ENCODE results near the gene ANK2.
A peak's percentile ranks its signal among the peaks of the same experiment; 100 is the strongest.
"Not testable (repeated sequence)": the region's sequence is repeated elsewhere in the genome, so short reads cannot be mapped to it uniquely, and the experiment has no call there.

The ANK2 gene

DNA sequence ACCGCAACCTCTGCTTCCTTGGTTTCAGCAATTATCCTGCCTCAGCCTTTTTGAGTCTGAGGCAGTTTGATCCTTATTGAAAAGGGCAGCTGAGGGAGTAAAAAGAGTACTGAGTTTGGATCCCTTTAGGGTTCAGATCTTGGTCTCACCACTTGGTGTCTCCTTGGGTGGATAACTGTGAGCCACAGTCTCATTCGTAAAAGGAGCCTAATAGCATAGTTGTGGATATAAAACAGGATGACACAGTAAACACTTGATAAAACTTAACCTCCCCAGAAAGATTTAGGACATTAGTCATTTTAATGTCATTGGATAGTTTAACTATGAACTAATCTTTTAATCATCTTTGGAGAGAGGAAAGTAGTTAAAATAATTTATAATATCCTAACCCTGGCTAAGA, 173.0 kb downstream of the ANK2 start:
- no peak for DNase-seq

DNA sequence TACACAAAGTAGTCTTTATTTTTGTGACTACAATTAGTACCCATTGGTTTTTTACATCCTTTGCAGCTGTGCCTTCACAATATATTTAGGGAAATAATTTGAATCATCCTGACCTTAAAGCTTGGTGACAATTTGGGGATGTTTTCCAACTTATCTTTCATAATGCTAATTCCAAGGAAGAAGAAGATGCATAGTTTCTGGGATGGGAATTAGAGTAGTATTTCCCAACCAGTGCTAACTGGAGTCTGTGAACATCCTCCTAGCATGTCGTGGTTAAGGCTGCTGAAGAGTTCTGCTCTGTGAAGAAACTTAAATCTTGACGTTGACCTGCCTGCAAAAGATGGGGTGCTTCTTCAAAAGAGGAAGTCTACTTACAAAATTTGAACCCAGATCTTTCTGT, 173.5 kb downstream of the ANK2 start:
- no peak for DNase-seq

DNA sequence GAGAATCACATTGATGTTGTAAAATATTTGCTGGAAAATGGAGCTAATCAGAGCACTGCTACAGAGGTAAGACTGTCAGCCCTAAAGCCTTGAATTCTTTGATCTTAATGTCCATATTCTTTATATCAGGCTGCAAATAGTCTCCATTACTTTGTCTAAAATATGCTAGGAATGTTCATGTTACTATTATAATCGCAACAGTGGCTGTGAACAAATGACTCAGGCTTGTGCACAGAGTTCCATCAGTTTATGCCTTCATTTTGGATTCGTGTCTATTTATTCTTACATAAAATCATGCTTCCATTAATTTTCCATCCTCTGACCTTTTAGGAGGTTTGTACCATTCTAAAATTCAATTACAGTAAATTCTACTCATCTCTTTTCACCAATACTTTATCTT, 182.7 kb downstream of the ANK2 start:
- DNase-seq = no peak

DNA sequence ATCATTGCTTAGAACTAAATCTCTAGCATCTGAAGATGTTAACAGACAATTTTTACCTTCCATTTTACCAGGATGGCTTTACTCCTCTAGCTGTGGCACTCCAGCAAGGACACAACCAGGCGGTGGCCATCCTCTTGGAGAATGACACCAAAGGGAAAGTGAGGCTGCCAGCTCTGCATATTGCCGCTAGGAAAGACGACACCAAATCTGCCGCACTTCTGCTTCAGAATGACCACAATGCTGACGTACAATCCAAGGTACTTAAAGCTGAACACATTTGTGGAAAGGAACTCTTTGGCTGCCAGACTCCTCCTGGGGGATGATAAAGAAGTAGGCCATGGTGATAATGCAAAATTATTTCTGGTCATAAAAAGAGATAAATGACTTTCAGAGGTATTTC, 187.5 kb downstream of the ANK2 start:
- no peak for DNase-seq

DNA sequence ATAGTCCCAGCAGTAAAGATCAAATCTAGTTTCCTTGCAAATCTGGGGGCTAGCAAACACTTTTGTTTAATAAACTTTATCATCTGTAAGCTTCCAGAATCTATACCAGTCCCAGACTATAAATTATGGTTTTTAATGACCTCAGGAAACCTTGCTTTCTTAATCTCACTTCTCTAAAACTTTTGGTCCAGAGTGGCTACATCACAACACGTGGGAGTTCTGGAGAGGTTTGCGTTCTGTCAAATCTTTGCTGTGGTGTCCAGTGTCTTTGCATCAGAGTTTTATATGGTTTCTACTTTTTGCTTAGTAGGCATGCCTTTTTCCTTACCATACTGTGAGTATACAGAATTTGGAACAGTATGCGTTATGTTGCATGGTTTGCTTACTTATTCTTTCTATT, 193.9 kb downstream of the ANK2 start:
- DNase-seq = no peak

DNA sequence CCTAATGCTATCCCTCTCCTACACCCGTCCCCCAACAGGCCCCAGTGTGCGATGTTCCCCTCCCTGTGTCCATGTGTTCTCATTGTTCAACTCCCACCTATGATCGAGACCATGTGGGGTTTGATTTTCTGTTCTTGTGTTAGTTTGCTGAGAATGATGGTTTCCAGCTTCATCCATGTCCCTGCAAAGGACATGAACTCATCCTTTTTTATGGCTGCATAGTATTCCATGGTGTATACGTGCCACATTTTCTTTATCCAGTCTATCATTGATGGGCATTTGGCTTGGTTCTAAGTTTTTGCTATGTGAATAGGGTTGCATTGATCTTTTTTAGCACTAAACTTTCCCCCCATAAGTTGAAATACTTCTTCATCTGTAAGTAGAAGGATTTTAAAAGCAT, 195.3 kb downstream of the ANK2 start:
- DNase-seq = not testable (repeated sequence)

DNA sequence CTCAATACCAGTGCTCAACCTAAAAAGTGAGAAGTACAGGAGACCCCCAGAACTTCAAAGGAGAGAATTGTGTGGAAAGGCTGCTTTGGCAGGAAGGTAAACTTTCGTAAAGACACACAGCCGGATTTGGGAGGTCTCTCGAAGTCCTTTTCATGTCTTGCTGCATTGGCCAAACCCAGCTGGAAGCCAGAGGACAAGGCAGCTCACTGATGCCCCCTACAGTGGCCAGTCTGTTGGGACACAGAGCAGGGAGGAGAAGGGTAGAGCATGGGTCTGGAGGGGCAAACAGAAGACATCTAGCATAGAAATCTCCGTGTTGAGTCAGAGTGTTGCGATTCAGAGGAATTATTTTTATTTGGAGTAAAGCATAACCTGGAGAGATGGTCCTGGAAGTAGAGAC, 198.9 kb downstream of the ANK2 start:
- DNase-seq = no peak

DNA sequence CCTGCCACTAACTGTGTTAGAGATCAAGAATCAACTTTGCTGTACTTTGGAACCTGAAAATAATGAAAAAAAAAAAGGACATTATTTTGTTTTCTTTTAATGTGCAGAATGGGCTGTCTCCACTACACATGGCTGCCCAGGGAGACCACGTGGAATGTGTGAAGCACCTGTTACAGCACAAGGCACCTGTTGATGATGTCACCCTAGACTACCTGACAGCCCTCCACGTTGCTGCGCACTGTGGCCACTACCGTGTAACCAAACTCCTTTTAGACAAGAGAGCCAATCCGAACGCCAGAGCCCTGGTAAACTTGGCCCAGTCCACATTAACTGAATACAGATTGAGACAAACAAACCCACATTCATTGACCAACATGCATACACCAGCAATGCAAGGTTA, 206.2 kb downstream of the ANK2 start:
- DNase-seq = no peak

DNA sequence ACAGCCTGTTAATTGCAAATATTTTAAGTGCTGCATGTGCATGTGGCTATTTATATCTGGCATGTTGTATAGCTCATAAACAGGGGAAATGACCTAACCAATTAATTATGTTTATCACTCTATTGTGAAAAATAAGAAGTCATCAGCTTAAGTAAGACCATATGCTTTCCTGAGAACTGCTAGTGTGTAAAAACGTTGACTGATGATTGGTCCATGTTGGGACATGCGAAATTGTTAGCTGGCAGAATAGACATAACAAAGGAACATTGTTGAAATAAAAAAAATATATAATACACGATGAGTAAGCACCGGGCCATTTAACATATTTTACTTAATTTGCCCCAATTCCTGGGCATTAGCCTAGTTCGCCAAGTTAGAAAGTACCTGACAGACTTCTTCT, 207.5 kb downstream of the ANK2 start:
- DNase-seq = no peak

DNA sequence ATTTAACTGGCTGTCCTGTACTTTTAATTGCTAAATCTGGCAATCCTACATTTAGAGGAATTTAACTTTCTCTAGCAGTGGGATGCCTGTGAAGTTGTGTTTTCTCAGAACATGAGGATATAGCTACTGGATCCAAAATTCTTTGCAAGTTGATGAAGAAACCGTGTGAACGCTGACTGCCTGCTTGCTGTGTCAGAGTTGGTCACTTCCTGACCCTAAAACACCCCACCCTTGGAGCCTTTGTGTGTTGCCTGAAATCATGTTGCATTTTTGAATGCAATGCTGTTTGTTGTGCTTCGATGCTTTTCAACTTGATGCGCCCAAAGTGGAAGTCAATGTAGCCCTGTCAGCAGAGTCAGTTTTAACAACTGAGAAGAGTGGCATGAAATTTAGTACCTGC, 211.2 kb downstream of the ANK2 start:
- no peak for DNase-seq

DNA sequence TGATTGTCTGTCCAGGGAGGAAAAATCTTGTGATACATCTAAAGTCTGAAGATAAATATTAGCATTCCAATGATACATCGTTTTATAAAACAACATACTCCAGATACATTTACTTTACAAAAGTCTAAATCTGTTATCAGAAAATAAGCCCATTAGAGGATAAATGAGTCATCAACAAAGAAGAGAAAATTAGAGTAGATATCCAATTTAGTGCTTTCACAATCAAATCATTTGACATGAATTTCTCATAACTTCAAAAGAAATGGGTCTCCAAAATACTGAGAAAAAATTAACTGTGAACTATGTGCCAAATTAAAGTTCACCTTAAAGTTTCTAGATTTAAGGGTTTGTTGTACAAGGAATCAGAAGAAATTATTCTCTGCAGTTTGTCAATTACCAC, 213.8 kb downstream of the ANK2 start:
- DNase-seq = no peak

DNA sequence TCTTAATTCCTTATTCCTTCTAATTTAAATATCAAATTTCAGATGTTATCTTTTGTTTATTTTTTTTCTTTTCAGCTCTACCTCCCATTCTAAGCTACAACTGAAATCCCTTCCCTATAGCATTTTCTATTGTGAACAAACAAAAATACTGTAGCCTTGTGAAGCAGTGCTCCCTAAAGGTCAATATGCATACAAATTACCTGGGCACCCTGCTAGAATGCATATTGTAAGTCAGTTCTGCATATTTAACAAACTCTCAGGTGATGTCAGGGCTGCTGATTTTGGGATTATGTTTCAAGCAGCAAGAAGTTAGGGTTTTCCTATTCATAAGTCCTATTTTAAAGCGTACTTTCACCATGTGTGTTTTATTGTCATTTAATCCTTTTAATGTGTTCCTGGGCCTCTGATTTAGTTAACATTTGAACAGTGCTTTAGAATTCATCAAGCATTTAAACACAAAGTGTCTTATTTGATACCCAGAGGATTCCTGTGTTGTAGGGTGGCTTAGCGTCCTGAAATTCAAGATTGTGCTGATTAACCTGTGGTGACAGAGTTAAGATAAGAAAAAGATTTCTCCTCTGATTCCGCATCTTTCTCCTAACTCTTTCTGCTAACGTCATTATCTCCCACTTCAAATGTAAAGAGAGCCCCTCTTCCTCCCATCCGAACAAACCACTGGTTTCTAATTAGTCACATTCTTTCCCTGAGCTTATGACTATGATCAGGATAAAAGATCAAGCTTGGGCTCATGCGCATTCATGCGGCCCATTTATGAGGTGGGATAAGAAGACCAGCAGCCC, 221.3 kb downstream of the ANK2 start:
- DNase-seq = no peak

DNA sequence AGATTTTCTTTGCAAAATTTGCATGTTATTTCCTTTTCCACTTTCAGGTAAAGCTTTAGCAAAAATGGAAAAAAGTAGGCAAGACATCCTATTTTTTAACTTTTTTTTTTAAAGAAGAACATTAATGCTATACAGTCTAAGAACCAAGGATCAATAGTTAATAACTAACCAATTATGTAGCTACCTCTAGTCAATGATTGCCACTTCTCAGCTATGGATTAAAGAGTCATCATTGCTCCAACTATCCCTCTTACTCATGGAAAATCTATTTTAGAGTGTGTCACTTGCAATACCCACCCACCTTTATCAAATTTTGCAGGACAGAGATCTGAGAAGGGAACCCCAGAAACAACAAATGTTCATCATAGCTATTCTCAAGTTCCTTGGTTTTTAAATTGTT, 223.1 kb downstream of the ANK2 start:
- no peak for DNase-seq

DNA sequence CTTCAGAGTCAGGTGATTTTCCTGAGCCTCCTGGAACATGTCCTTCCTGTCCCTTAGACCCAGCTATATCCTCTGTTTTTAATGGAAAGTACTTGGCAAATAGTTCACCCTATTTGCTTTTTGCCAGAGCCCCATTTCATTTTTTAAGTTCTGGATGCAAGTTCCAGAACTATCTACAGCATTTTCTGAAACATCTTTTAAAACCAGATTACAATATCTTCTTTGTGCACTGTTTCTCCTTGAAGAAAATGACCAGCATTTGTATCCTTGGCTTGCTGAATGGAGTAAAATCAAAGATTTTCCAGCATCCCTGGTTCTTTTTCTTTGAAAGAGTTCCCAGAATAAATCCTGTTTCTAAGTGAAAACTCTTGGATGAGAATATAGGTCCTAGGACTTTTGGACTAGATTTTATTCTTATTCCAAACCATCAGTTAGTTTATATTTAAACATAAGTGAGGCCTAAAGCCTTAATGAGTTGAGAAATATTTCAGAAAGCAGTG, 224.3 kb downstream of the ANK2 start:
- DNase-seq = no peak

DNA sequence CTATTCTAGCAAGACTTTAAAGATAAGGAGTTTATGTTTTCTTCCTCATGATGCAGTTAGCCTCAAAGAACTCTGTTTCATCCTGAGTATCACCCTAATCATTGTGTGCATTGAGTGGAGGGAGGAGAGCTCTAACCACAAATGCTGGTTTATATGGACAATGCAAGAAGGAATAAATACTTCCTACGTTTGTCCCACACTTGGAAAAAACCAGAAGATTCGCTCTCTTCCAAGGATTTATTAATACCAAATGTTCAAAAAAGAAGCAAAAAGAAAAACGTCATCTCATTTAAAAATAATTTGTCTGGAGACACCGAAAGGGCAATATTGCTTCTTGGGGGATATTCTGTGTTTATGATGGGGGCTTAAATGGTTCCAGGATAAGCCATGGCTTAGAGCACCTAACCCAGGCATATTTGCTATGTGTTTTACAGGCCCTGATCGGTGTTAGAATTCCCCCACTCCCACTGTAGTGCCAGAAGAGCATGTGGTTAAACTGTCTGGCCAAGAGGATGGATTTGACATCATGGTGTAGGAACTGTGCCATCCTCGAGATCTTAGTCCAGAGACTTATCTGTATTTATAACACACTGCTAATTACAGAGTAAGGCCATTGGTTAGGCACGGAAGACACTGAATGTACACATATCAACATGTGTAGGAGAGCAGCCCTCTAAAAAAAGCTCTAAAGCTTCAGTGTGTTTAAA, 227.2 kb downstream of the ANK2 start:
- no peak for DNase-seq

DNA sequence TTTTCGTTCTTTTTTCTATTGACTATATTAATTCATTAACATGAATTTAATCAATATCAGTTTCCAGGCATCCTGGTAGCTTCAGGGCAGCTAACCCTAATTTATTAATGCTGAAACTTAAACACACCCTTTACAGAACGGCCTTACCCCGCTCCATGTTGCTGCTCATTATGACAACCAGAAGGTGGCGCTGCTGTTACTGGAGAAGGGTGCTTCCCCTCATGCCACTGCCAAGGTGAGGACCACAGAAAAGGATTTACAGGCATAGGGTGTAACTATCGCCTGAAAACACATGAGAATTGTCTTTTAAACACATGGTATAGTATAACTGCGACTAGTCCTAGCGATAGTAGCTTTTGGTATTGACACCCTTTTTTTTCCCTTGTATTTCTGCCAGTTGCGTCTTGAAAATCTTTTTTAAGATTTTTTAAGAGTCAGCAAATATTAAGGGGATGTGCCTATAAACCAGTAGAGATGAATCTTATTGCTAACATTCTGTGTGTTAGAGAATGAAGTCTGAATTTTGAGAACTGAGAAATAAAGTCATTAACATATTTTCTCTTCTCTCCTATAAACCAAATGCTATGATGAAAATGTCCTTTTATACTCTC, 229.0 kb downstream of the ANK2 start:
- DNase-seq = peak; percentile 3 to 43

DNA sequence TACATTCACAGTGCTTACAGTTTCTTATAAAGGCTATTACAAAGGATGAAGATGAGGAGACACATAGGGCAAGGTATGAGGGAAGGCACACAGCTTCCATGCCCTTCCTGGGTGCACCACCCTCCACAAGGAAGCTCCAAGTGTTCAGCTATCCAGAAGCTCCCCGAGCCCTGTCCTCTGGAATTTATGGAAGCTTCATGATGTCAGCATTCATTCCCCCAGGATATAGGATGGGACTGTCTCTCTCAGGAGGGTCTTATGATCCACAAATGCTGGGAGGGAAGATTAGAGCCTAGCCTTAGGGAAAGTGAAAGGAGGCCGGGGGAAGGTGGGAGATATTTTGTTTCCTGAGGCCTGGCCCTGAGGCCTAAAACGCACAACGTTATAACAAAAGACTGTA, 236.0 kb downstream of the ANK2 start:
- no peak for DNase-seq

DNA sequence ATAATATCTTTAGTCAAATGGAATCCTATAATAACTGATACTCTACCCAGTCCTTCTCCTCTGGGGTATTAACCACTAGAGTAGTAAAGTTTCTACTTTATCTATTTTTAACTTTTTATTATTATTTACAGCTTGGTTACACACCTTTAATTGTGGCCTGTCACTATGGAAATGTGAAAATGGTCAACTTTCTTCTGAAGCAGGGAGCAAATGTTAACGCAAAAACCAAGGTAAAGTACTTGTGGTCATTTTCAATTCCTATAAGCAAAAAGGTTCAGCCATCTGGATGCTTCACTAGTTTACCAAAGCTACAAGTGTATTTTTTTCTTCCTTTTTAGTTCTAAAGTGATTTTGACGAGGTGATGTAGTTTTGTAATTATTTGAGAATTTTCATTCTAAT, 238.8 kb downstream of the ANK2 start:
- no peak for DNase-seq

DNA sequence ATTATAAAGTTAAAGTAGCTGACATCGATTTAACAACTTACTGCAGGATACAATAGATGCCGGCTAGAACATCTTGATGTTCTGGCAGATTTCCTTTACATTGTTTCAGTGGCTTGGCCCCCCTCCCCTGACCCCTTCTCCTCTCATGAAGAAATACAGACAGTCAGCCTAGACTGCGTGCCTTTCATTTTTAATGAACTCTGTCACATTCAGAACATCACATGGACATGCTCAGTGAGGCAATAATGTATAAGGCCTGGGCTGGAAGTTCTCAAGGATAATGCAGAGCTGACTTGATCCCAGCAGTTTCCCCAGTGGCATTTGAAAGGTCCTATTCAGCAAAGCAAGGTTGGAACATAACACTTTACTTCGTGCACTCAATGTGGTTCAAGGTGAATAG, 239.2 kb downstream of the ANK2 start:
- no peak for DNase-seq

DNA sequence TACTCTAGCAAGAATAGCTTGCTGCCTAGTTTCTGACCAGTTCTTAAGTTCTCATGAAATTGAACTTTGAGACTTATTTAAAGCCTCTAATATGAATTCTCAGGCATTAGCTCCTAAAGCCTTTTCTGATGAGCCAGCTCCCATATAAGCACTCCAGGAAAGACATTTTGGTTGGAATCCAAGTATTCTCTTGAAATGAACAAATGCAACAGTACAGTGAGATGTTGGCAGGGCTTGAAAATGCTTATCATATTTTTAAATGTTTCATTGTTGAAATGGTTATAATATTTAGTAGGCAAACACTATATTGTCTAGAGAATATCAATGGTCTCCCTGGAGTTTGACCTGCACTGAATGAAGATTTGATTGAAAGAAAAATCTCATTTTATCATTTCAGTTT, 240.3 kb downstream of the ANK2 start:
- no peak for DNase-seq

DNA sequence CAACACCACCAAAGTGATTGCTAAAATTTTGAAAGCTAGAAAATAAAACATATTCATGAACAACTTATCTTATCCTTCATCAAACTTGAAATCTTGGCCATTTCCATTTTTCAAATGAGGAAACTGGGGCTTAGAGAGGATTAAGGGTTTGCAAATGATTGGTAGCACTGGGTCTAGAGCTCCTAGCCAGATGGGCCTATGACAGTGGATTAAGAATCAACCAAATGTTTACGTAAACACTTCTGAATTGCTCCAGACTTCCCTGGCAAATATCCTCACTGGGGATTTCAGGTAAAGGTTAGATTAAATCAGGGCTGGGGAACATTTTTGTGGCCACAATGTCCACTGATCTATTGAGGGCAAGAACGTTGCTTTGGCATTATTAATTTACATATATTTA, 241.2 kb downstream of the ANK2 start:
- DNase-seq = no peak

DNA sequence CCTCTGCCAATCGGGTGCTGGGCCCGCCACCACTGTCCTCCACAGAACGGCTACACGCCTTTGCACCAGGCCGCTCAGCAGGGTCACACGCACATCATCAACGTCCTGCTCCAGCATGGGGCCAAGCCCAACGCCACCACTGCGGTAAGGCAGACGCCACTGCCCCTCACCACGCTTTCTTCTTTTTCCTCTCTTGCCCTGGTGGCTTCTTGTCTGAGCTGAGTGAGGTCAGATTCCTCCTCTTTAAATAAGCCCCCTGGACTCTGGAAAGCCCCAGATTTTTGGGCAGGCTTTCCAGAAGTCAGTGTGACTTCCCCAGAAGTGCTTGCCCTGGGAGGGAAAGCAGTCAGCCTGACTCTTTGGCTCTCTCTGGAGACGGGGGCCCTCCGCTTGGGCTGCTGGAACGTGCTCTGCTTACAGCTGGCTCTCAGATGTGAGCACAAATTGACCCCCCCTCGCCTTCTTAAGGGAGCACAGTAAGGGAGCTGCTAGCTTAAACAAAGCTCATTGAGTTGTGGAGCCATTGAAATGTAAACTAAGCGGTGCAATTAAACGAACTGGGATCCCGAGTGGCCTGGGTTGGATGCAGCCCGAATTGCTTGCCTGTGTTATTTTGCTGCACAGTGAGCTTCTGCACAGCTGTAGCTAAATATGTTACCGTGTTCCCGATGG, 243.1 kb downstream of the ANK2 start:
- no peak for DNase-seq

DNA sequence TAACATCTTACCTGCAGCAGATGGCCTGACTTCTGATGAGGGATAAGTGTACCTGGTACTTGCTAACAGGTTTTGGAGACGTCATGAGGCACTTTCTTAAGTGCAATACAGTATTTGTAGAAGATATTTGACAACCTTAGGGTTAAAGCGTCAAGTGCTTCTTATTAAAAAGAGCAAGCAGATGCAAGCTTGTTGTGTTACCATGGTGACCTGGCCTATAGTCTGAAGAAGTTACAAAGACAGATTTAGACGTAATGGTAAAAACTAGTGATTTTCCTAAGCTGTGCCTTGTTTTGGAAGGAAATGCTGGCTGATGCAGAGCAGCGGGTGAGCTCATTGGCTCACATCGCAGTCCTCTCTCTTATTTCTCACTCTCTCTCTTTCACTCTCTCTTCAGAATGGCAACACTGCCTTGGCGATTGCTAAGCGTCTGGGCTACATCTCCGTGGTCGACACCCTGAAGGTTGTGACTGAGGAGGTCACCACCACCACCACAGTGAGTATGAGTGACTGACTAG, 243.6 kb downstream of the ANK2 start:
- DNase-seq = no peak

All from CD4-positive, alpha-beta T cell treated with Interferon alpha-2 for 1 hour (primary cell).